GM21786 (cell line): ENCODE measurements around the gene ENDOG.
"Not testable (repeated sequence)": the region's sequence is repeated elsewhere in the genome, so short reads cannot be mapped to it uniquely, and the experiment has no call there.

ENCODE experiments used
- ATAC-seq: cut with Tn5 transposase; IDR thresholded peaks from one replicate; pipeline ENCODE4 v1.9.1; 2021; ENCODE audit not compliant: unreplicated experiment

ENDOG gene

DNA sequence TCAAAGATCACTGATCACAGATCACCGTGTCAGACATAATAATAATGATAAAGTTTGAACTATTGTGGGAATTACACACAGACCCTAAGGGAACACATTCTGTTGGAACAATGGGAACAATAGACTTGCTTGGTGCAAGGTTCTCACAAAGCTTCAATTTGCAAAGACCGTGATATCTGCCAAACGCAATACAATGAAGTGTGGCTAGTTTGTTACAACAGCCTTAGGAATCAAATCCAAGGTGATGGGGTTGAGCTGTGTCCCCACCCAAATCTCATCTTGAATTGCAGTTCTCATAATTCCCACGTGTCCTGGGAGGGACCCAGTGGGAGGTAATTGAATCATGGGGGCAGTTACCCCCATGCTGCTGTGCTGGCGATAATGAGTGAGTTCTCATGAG is 42.6 kb downstream of the ENDOG start:
- ATAC-seq, result no peak

DNA sequence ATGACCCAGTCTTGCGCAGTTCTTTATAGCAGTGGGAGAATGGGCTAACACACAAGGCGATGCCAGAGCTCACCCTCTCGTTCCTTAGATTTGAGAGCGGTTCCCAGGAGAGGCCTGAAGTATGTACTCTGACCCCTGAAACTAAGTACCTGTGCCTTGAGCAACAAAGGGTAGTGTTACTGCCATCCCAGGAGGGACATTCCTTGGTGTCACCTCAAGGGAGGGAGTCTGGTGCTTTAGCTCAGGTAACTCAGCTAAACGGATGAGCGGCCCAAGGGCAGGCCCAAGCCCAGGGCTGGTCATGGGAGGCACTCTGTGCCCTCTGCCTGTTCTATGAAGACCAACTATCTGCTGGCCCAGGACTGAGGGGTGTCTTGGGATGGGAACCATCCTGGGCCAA is 43.2 kb downstream of the ENDOG start:
- ATAC-seq, result no peak

DNA sequence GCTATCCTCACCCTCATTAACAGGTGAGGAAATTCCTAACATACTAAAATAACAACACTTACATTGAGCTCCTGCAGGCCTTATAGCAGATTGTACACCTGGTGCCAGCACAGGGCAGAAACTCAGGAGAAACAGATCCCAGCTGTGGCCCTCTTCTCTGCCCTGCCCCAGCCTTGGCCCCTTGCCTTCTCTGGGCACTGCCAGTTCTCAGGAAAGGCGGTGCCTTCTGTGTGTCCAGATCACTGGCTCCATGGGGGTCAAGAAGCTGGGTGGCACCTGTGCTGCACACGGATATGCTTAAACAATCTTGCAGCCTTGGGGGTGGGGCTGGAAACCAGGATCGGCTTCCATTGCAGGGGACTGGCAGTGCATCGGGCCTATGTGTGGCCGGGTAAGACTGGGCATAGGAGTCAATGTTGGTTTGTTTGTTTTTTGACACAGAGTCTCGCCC is 44.1 kb downstream of the ENDOG start:
- ATAC-seq, result no peak

DNA sequence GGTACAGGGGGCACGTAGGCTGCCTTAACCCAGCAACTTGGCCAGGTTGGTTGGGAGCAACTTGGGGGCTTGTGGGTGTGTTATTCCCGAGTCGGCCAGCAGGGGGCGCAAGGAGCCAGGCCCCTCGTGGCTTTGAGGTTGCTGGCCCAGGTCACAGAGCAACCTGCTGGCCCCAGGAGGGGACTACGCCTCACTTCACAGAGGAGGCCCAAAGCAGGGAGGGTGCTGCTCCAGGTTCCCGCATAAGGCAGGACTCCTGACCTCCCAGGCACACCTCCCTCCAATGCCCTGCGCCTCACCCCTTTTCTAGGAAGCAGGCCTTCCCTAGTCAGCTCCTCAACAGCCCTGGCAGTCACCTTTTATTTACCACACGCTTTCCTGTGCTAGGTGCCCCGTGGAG is 45.3 kb downstream of the ENDOG start:
- ATAC-seq, result no peak

DNA sequence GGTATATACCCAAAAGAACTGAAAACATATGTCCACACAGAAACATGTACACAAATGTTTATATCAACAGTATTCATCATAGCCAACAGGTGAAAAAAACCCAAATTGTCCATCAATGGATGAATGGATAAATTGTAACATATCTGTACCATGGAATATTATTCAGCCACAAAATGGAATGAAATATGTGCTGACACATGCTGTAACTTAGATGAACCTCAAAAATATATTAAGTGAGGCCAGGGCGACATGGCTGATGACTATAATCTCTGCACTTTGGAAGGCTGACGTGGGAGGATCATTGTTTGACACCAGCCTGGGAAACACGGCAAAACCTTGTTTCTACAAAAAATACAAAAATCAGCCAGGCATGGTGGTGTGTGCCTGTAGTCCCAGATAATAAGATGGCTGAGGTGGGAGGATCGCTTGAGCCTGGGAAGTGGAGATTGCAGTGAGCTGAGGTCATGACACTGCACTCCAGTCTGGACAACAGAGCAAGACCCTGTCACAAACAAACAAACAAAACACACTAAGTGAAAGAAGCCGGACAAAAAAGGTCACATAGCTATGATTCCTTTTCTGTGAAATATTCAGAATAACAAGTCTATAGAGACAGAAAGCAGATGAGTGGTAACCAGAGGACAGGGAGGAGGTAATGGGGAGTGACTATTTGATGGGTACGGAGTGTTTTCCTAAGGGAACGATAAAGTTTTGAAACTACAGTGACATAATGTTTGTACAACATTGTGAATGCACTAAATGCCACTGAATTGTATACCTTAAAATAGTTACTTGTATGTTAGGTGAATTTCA is 52.0 kb downstream of the ENDOG start:
- ATAC-seq, result no peak

DNA sequence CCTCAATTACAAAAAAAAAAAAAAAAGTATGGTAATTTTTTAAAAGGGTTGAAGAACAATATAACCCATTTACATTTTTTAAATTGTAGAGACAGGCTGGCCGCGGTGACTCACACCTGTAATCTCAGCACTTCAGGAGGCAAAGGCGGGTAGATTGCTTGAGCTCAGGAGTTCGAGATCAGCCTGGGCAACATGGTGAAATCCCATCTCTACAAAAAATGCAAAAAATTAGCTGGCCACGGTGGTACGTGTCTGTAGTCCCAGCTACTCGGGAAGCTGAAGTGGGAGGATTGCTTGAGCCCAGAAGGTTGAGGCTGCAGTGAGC is 52.6 kb downstream of the ENDOG start:
- ATAC-seq, result not testable (repeated sequence)
